Brain pericyte (primary cell): Measurements from ENCODE around the gene TNIK.

Experiments
- DNase-seq: peaks from one replicate; pipeline ENCODE4 v3.0.0-alpha.2; 2012; ENCODE audit warnings: low read depth, low spot score

Gene TNIK

GRCh38 chr3:171283848-171284222, 176.4 kb downstream of the TNIK start:
- DNase-seq: no peak

- DNase-seq: no peak
Measured at GRCh38 chr3:171283183-171283847, 176.9 kb downstream of the TNIK start.

- no peak for DNase-seq
Measured at GRCh38 chr3:171282041-171282440, 178.2 kb downstream of the TNIK start.

- no peak for DNase-seq
Measured at GRCh38 chr3:171281256-171281992, 178.8 kb downstream of the TNIK start.

GRCh38 chr3:171279972-171280371, 180.2 kb downstream of the TNIK start:
- no peak for DNase-seq

- DNase-seq: no peak
Measured at GRCh38 chr3:171278299-171278590, 182.0 kb downstream of the TNIK start.

GRCh38 chr3:171277456-171278298, 182.5 kb downstream of the TNIK start:
- no peak for DNase-seq

- DNase-seq: no peak
Measured at GRCh38 chr3:171276923-171277322, 183.3 kb downstream of the TNIK start.

- no peak for DNase-seq
Measured at GRCh38 chr3:171274222-171274621, 186.0 kb downstream of the TNIK start.

GRCh38 chr3:171270541-171270940, 189.7 kb downstream of the TNIK start:
- DNase-seq: no peak

- DNase-seq: no peak
Measured at GRCh38 chr3:171269542-171269941, 190.7 kb downstream of the TNIK start.

- no peak for DNase-seq
Measured at GRCh38 chr3:171268677-171269076, 191.5 kb downstream of the TNIK start.

- DNase-seq: no peak
Measured at GRCh38 chr3:171267104-171267503, 193.1 kb downstream of the TNIK start.

GRCh38 chr3:171266740-171267073, 193.5 kb downstream of the TNIK start:
- DNase-seq: no peak

- no peak for DNase-seq
Measured at GRCh38 chr3:171266034-171266739, 194.0 kb downstream of the TNIK start.

GRCh38 chr3:171264758-171265157, 195.4 kb downstream of the TNIK start:
- DNase-seq: no peak

GRCh38 chr3:171262431-171262830, 197.8 kb downstream of the TNIK start:
- DNase-seq: no peak

GRCh38 chr3:171261487-171261886, 198.7 kb downstream of the TNIK start:
- no peak for DNase-seq

- DNase-seq: no peak
Measured at GRCh38 chr3:171260899-171261298, 199.3 kb downstream of the TNIK start.

- DNase-seq: no peak
Measured at GRCh38 chr3:171260466-171260865, 199.7 kb downstream of the TNIK start.

- DNase-seq: no peak
Measured at GRCh38 chr3:171258316-171258715, 201.9 kb downstream of the TNIK start.
